HepG2 (cell line): Measurements from ENCODE around the gene UGT1A7. TPM values are rescaled to one million over a fixed set of nuclear protein-coding genes. Genes with fewer than 3 reads are reported as not detected.

Experiments
- ATAC-seq: fragments of 200-7000 bp; cut with Tn5 transposase; 3 replicates; pipeline ENCODE4 v1.9.1; 2020; ENCODE audit warnings: mild to moderate bottlenecking, moderate library complexity
- BruUV-seq: library from RNA; stranded (reverse); fragments of 400-500 nt; replicated peaks from 2 replicates; lab custom pipeline; 2021; lab: Mats Ljungman, UMichigan
- CTCF ChIA-PET: fragments of 300-600 bp; formaldehyde crosslinking; extraction: SDS; loops from one replicate; lab custom pipeline; 2021; ENCODE audit warnings: low total read pairs, inconsistent platforms, low intra/inter-chr PET ratio; lab: Yijun Ruan, JAX
- POLR2A ChIA-PET: fragments of 350-600 bp; sonication (Branson Sonifier 250); formaldehyde crosslinking; loops from one replicate; lab custom pipeline; 2020; ENCODE audit warnings: antibody characterized with exemption, inconsistent platforms; lab: Yijun Ruan, JAX
- DNase-seq: peaks from one replicate; pipeline ENCODE4 v3.0.0-alpha.2; 2015; ENCODE audit warnings: low spot score
- FAIRE-seq: peaks from 3 replicates; lab custom pipeline; 2011; peaks lifted over from hg19 to GRCh38; lab: Jason Lieb, UNC
- H2AFZ ChIP-seq: one replicate; pipeline ENCODE4 v1.6.1; 2011; ENCODE audit warnings: low read length, inconsistent platforms
- H3K27ac ChIP-seq: fragments of 300-600 bp; 3 replicates; pipeline ENCODE4 v1.8.0; 2011; ENCODE audit warnings: mixed run types, mild to moderate bottlenecking, mixed read lengths, low read length, inconsistent platforms; ENCODE audit not compliant: insufficient read depth; ENCODE audit errors: extremely low read length
- H3K27me3 ChIP-seq, 2 experiments: fragments of 200-600 bp in 1 of 2; 2 replicates in 1 of 2; 3 replicates in 1 of 2; pipeline versions ENCODE4 v1.6.0 to v1.8.0; 2011; ENCODE audit warnings: low read length in 2 of 2, mild to moderate bottlenecking in 2 of 2, moderate library complexity in 2 of 2, inconsistent platforms in 1 of 2; ENCODE audit not compliant: insufficient read depth in 2 of 2, control insufficient read depth in 1 of 2
- H3K36me3 ChIP-seq, 2 experiments: fragments of 200-600 bp in 1 of 2; replicated peaks in 1 of 2; 2 replicates in 1 of 2; 3 replicates in 1 of 2; pipeline versions ENCODE4 v1.5.1 to v1.8.0; 2011; ENCODE audit warnings: low read length in 2 of 2, inconsistent platforms in 1 of 2; ENCODE audit not compliant: insufficient read depth in 2 of 2, control insufficient read depth in 1 of 2
- H3K4me1 ChIP-seq: 2 replicates; pipeline ENCODE4 v1.5.1; 2012; ENCODE audit warnings: low read length, inconsistent platforms; ENCODE audit not compliant: insufficient read depth
- H3K4me2 ChIP-seq: 2 replicates; pipeline ENCODE4 v1.6.0; 2011; ENCODE audit warnings: low read depth, low read length, inconsistent platforms
- H3K4me3 ChIP-seq, 3 experiments: fragments of 200-600 bp in 1 of 3; sonication (generic), shearing (Covaris generic) in 1 of 3; replicated peaks in 1 of 3; 2 replicates each; pipeline ENCODE4 v1.5.1; 2011 to 2016; ENCODE audit warnings: low read length in 3 of 3, inconsistent platforms in 2 of 3, low read depth in 2 of 3, mild to moderate bottlenecking in 2 of 3, control low read depth in 1 of 3, mixed read lengths in 1 of 3; ENCODE audit not compliant: insufficient read depth in 1 of 3
- H3K79me2 ChIP-seq: one replicate; pipeline ENCODE4 v1.6.1; 2011; ENCODE audit warnings: low read length, inconsistent platforms; ENCODE audit not compliant: insufficient read depth
- H3K9ac ChIP-seq: 2 replicates; pipeline ENCODE4 v1.6.0; 2011; ENCODE audit warnings: mild to moderate bottlenecking, low read depth, low read length, inconsistent platforms; ENCODE audit not compliant: insufficient read depth
- H3K9me3 ChIP-seq: 2 replicates; pipeline ENCODE4 v1.5.1; 2012; ENCODE audit warnings: mild to moderate bottlenecking, low read length
- H4K20me1 ChIP-seq: 2 replicates; pipeline ENCODE4 v1.6.0; 2011; ENCODE audit warnings: inconsistent platforms, mild to moderate bottlenecking, low read length, moderate library complexity; ENCODE audit not compliant: insufficient read depth
- ERF ChIP-seq: IDR thresholded peaks from 2 replicates; pipeline ENCODE4 v1.6.1; 2018; ENCODE audit warnings: missing biosample characterization, missing genetic modification reagents
- FOSL2 ChIP-seq: sonication (generic); formaldehyde crosslinking; IDR thresholded peaks from 2 replicates; pipeline ENCODE4 v1.4.0; 2020; ENCODE audit warnings: missing genetic modification reagents
- ZEB1 ChIP-seq: IDR thresholded peaks from 2 replicates; pipeline ENCODE4 v1.6.1; 2012; ENCODE audit warnings: mild to moderate bottlenecking, low read depth, inconsistent platforms; ENCODE audit not compliant: insufficient replicate concordance
- ZFAT ChIP-seq: sonication (generic); formaldehyde crosslinking; conservative IDR thresholded peaks from 2 replicates; pipeline ENCODE4 v1.8.1; 2023; ENCODE audit warnings: missing genetic modification reagents, inconsistent platforms
- ZNF382 ChIP-seq: sonication (generic); formaldehyde crosslinking; IDR thresholded peaks from 2 replicates; pipeline ENCODE4 v1.5.0; 2020; ENCODE audit warnings: missing genetic modification reagents, mild to moderate bottlenecking, borderline replicate concordance
- ZNF703 ChIP-seq: sonication (generic); formaldehyde crosslinking; IDR thresholded peaks from 2 replicates; pipeline ENCODE4 v1.5.1; 2020; ENCODE audit warnings: missing genetic modification reagents, mild to moderate bottlenecking, moderate library complexity, borderline replicate concordance
- ZNF891 ChIP-seq: sonication (generic); formaldehyde crosslinking; IDR thresholded peaks from 2 replicates; pipeline ENCODE4 v1.5.0; 2020; ENCODE audit warnings: mild to moderate bottlenecking, missing genetic modification reagents
- WGBS: methylation state at CpG from one replicate; pipeline ENCODE4 v1.1.6; 2017; ENCODE audit warnings: low lambda C conversion rate; 5-methylcytosine and 5-hydroxymethylcytosine counted together
- in situ Hi-C: cut with HindIII; loops from 2 replicates; pipeline ENCODE4 v1.10.0; 2017; ENCODE audit warnings: low pct_unique_long_range_greater_than_20kb; ENCODE audit not compliant: extremely low pct_ligation_motif_present
- intact Hi-C: fragments of 100-400 bp; cut with micrococcal nuclease; formaldehyde crosslinking; loops from one replicate; pipeline ENCODE4 v1.10.0; 2022; ENCODE audit not compliant: unreplicated experiment
- polyA plus RNA-seq, 8 experiments: library from polyadenylated mRNA; depleted of rRNA in 3 of 8; stranded (reverse) in 7 of 8; unstranded in 1 of 8; fragments of >200 nt; fragmentation: Illumina TruSeq in 4 of 8; extraction: Trizol in 4 of 8; gene quantifications; 2 replicates each; pipeline versions ENCODE4 v1.2.1 to v1.2.3, GENCODE V29; 2011 to 2016; ENCODE audit warnings: low read depth in 4 of 8, missing spikeins in 1 of 8, mixed read lengths in 1 of 8; ENCODE audit not compliant: insufficient read depth in 1 of 8
- total RNA-seq, 5 experiments: library from RNA; depleted of rRNA; stranded (reverse); fragments of >200 nt; fragmentation: Illumina TruSeq; extraction: Trizol; gene quantifications; 2 replicates each; pipeline ENCODE4 v1.2.3, GENCODE V29; 2016; ENCODE audit warnings: low read depth in 1 of 5
- TF ChIP-seq, protein P1 (sequence below): sonication (generic); formaldehyde crosslinking; IDR thresholded peaks from 2 replicates; pipeline ENCODE4 v1.8.1; 2023; ENCODE audit warnings: missing genetic modification reagents, inconsistent platforms, borderline replicate concordance
- TF ChIP-seq, protein P2 (sequence below): sonication (generic); formaldehyde crosslinking; IDR thresholded peaks from 2 replicates; pipeline ENCODE4 v1.4.0; 2020; ENCODE audit warnings: missing genetic modification reagents, borderline replicate concordance
- TF ChIP-seq, protein P3 (sequence below): sonication (generic); formaldehyde crosslinking; IDR thresholded peaks from 2 replicates; pipeline ENCODE4 v1.4.0; 2020; ENCODE audit warnings: missing genetic modification reagents
- TF ChIP-seq, protein P4 (sequence below): sonication (generic); formaldehyde crosslinking; IDR thresholded peaks from 2 replicates; pipeline ENCODE4 v1.8.1; 2023; ENCODE audit warnings: mild to moderate bottlenecking, missing genetic modification reagents
- TF ChIP-seq, protein P5 (sequence below): sonication (generic); formaldehyde crosslinking; IDR thresholded peaks from 2 replicates; pipeline ENCODE4 v1.4.0; 2020; ENCODE audit warnings: missing genetic modification reagents
- TF ChIP-seq, protein P6 (sequence below): IDR thresholded peaks from 2 replicates; pipeline ENCODE4 v1.6.1; 2016; ENCODE audit warnings: low read depth, control low read depth

UGT1A7 gene
- total and polyA plus RNA-seq, 2 of the 13 experiments (the other 11 are each of a cell fraction or from before 2014, with no cell fraction given) = not detected

DNA sequence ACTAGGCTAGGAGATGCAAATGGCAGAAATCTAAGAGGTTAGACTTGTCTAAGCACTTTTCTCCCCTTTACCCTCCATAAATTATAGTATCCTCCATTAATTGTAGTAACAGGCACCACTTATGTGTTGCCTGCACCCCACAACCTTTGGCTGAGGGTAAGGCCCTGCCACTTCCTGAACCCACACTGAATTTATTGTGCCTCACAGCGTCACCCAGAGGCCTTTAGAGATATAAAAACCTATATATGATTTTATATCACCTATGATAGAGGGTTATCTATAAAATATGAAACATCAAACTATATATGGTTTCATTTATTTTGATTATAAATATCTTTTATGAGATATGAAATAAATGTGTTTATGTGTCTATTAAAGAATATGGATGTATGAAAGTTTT is 7.4 kb upstream of the UGT1A7 start:
- ChIA-PET CTCF (no interaction called here), POLR2A (no interaction called here)
- no peaks in the 10 kb centered on the region for H3K79me2 ChIP-seq
- ATAC-seq (no peak), DNase-seq (no peak), FAIRE-seq (no peak)
- no peak overlapping the region for H3K4me3 ChIP-seq
- no peaks in the 10 kb centered on the region for H4K20me1 ChIP-seq
- H2AFZ ChIP-seq = no peak overlapping the region
- no peaks in the 10 kb centered on the region for H3K4me1 ChIP-seq
- H3K27me3 ChIP-seq = no peaks in the 10 kb centered on the region
- intact Hi-C loops (no loop called here), in situ Hi-C loops (no loop called here)
- H3K9ac ChIP-seq = no peak overlapping the region
- 13% methylated on average over 1 of the region's 1 CpG for WGBS
- no peak overlapping the region for H3K27ac ChIP-seq
- no peaks in the 10 kb centered on the region for H3K9me3 ChIP-seq
- no peaks in the 10 kb centered on the region for H3K36me3 ChIP-seq
- no TSS peak for BruUV-seq
- no peak overlapping the region for H3K4me2 ChIP-seq
- TF ChIP-seq, protein P1, sequence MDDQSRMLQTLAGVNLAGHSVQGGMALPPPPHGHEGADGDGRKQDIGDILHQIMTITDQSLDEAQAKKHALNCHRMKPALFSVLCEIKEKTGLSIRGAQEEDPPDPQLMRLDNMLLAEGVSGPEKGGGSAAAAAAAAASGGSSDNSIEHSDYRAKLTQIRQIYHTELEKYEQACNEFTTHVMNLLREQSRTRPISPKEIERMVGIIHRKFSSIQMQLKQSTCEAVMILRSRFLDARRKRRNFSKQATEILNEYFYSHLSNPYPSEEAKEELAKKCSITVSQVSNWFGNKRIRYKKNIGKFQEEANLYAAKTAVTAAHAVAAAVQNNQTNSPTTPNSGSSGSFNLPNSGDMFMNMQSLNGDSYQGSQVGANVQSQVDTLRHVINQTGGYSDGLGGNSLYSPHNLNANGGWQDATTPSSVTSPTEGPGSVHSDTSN (CRISPR knock-in tag) = no peak
- TF ChIP-seq, protein P2, sequence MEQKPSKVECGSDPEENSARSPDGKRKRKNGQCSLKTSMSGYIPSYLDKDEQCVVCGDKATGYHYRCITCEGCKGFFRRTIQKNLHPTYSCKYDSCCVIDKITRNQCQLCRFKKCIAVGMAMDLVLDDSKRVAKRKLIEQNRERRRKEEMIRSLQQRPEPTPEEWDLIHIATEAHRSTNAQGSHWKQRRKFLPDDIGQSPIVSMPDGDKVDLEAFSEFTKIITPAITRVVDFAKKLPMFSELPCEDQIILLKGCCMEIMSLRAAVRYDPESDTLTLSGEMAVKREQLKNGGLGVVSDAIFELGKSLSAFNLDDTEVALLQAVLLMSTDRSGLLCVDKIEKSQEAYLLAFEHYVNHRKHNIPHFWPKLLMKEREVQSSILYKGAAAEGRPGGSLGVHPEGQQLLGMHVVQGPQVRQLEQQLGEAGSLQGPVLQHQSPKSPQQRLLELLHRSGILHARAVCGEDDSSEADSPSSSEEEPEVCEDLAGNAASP (CRISPR knock-in tag) = no peak
- TF ChIP-seq ZNF703 (CRISPR knock-in tag) (no peak), ZNF891 (no peak), ZNF382 (CRISPR knock-in tag) (no peak), ZFAT (no peak), ERF (no peak), FOSL2 (CRISPR knock-in tag) (no peak), ZEB1 (no peak)
- TF ChIP-seq, protein P3, sequence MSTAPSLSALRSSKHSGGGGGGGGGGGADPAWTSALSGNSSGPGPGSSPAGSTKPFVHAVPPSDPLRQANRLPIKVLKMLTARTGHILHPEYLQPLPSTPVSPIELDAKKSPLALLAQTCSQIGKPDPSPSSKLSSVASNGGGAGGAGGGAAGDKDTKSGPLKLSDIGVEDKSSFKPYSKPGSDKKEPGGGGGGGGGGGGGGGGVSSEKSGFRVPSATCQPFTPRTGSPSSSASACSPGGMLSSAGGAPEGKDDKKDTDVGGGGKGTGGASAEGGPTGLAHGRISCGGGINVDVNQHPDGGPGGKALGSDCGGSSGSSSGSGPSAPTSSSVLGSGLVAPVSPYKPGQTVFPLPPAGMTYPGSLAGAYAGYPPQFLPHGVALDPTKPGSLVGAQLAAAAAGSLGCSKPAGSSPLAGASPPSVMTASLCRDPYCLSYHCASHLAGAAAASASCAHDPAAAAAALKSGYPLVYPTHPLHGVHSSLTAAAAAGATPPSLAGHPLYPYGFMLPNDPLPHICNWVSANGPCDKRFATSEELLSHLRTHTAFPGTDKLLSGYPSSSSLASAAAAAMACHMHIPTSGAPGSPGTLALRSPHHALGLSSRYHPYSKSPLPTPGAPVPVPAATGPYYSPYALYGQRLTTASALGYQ (CRISPR knock-in tag) = no peak
- TF ChIP-seq, protein P4, sequence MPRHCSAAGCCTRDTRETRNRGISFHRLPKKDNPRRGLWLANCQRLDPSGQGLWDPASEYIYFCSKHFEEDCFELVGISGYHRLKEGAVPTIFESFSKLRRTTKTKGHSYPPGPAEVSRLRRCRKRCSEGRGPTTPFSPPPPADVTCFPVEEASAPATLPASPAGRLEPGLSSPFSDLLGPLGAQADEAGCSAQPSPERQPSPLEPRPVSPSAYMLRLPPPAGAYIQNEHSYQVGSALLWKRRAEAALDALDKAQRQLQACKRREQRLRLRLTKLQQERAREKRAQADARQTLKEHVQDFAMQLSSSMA (CRISPR knock-in tag) = no peak
- TF ChIP-seq, protein P5, sequence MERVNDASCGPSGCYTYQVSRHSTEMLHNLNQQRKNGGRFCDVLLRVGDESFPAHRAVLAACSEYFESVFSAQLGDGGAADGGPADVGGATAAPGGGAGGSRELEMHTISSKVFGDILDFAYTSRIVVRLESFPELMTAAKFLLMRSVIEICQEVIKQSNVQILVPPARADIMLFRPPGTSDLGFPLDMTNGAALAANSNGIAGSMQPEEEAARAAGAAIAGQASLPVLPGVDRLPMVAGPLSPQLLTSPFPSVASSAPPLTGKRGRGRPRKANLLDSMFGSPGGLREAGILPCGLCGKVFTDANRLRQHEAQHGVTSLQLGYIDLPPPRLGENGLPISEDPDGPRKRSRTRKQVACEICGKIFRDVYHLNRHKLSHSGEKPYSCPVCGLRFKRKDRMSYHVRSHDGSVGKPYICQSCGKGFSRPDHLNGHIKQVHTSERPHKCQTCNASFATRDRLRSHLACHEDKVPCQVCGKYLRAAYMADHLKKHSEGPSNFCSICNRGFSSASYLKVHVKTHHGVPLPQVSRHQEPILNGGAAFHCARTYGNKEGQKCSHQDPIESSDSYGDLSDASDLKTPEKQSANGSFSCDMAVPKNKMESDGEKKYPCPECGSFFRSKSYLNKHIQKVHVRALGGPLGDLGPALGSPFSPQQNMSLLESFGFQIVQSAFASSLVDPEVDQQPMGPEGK (CRISPR knock-in tag) = no peak
- TF ChIP-seq, protein P6, sequence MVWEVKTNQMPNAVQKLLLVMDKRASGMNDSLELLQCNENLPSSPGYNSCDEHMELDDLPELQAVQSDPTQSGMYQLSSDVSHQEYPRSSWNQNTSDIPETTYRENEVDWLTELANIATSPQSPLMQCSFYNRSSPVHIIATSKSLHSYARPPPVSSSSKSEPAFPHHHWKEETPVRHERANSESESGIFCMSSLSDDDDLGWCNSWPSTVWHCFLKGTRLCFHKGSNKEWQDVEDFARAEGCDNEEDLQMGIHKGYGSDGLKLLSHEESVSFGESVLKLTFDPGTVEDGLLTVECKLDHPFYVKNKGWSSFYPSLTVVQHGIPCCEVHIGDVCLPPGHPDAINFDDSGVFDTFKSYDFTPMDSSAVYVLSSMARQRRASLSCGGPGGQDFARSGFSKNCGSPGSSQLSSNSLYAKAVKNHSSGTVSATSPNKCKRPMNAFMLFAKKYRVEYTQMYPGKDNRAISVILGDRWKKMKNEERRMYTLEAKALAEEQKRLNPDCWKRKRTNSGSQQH = no peak
